Measurements from ENCODE around the gene CBLL2.

- TF ChIP-seq PHF8 (IDR thresholded peaks at IDR 0.05; ENCODE audit: borderline replicate concordance, low read depth) = no peak
- no peak for TF ChIP-seq RCOR1 (IDR thresholded peaks at IDR 0.05; ENCODE audit: low read depth, low read length)
- no peak for TF ChIP-seq RAD21 (conservative IDR thresholded peaks at IDR 0.05 in 1 of 2, IDR thresholded peaks at IDR 0.05 in 1 of 2)
- TF ChIP-seq CTCF (IDR thresholded peaks at IDR 0.05) = no peak
- TF ChIP-seq MAFK (IDR thresholded peaks at IDR 0.05; ENCODE audit: partially characterized antibody) = no peak
- no peak for TF ChIP-seq JUN (IDR thresholded peaks at IDR 0.05)
- TF ChIP-seq EP300 (IDR thresholded peaks at IDR 0.05) = no peak
- no peak for TF ChIP-seq POLR2A (IDR thresholded peaks at IDR 0.05; ENCODE audit: low read length)
- TF ChIP-seq CEBPB (IDR thresholded peaks at IDR 0.05) = no peak
- no peak for TF ChIP-seq SMC3 (IDR thresholded peaks at IDR 0.05)
- no peak for TF ChIP-seq PBX3 (IDR thresholded peaks at IDR 0.05)
- TF ChIP-seq FOSL2 (IDR thresholded peaks at IDR 0.05) = no peak
- TF ChIP-seq FOSL2 (CRISPR knock-in tag; IDR thresholded peaks at IDR 0.05) = no peak
Measured at GRCh38 chrX:22234380-22234779, 38.3 kb upstream of the CBLL2 start.

All from A549 (cell line).